GM12878 (cell line): ENCODE results near the gene OR2AG1. TPM values are rescaled to one million over a fixed set of nuclear protein-coding genes. Genes with fewer than 3 reads are reported as not detected.

Experiments used
- ATAC-seq: fragments of 200-7000 bp; cut with Tn5 transposase; 3 replicates; pipeline ENCODE4 v1.9.1; 2020; ENCODE audit warnings: mild to moderate bottlenecking, moderate library complexity
- Bru-seq: library from RNA; stranded (reverse); fragments of 400-500 nt; gene quantifications from one replicate; lab custom pipeline; 2021; lab: Mats Ljungman, UMichigan
- BruChase-seq, 2 experiments: library from RNA; stranded (reverse); fragments of 400-500 nt; gene quantifications; one replicate each; lab custom pipeline; 2021; lab: Mats Ljungman, UMichigan
- BruUV-seq: library from RNA; stranded (reverse); fragments of 400-500 nt; replicated peaks from 2 replicates; lab custom pipeline; 2021; lab: Mats Ljungman, UMichigan
- CTCF ChIA-PET: fragments of 300-600 bp; sonication (Branson Sonifier 250); formaldehyde crosslinking; extraction: SDS; loops from one replicate; lab custom pipeline; 2021; ENCODE audit warnings: inconsistent platforms; lab: Yijun Ruan, JAX
- POLR2A ChIA-PET: fragments of 350-600 bp; formaldehyde crosslinking; extraction: SDS; loops from one replicate; lab custom pipeline; 2021; ENCODE audit warnings: inconsistent platforms; lab: Charles Lee
- RAD21 ChIA-PET: fragments of 300-600 bp; sonication (Branson Sonifier 250); formaldehyde crosslinking; loops from one replicate; lab custom pipeline; 2023; ENCODE audit warnings: antibody characterized with exemption; ENCODE audit not compliant: unreplicated experiment; lab: Charles Lee
- SMC1A ChIA-PET: fragments of 300-600 bp; sonication (Branson Sonifier 250); formaldehyde crosslinking; loops from one replicate; lab custom pipeline; 2023; ENCODE audit not compliant: unreplicated experiment, uncharacterized antibody; lab: Charles Lee
- DNase-seq: peaks from one replicate; pipeline ENCODE4 v3.0.0-alpha.2; 2011; ENCODE audit warnings: low read depth, low spot score
- FAIRE-seq: peaks from 3 replicates; lab custom pipeline; 2011; peaks lifted over from hg19 to GRCh38; lab: Jason Lieb, UNC
- H2AFZ ChIP-seq: 2 replicates; pipeline ENCODE4 v1.6.0; 2011; ENCODE audit warnings: low read depth, low read length, control low read depth; ENCODE audit not compliant: control insufficient read depth
- H3K27ac ChIP-seq: 2 replicates; pipeline ENCODE4 v1.5.1; 2011; ENCODE audit warnings: control low read depth; ENCODE audit not compliant: control insufficient read depth, insufficient read depth
- H3K27me3 ChIP-seq, 2 experiments: replicated peaks in 1 of 2; 2 replicates each; pipeline versions ENCODE4 v1.6.0 to v1.6.1; 2011; ENCODE audit warnings: low read length in 1 of 2; ENCODE audit not compliant: control insufficient read depth in 2 of 2, insufficient read depth in 2 of 2
- H3K36me3 ChIP-seq, 2 experiments: 2 replicates each; pipeline ENCODE4 v1.5.1; 2011; ENCODE audit warnings: low read length in 1 of 2; ENCODE audit not compliant: control insufficient read depth in 2 of 2, insufficient read depth in 2 of 2
- H3K4me1 ChIP-seq: 2 replicates; pipeline ENCODE4 v1.6.1; 2011; ENCODE audit warnings: mild to moderate bottlenecking, low read length, moderate library complexity, mixed read lengths; ENCODE audit not compliant: control insufficient read depth, insufficient read depth
- H3K4me2 ChIP-seq: 2 replicates; pipeline ENCODE4 v1.6.0; 2011; ENCODE audit warnings: control low read depth; ENCODE audit not compliant: control insufficient read depth, insufficient read depth
- H3K4me3 ChIP-seq: fragments of 200-600 bp; sonication (generic); 2 replicates; pipeline ENCODE4 v1.5.1; 2016
- H3K79me2 ChIP-seq: 2 replicates; pipeline ENCODE4 v1.6.0; 2011; ENCODE audit warnings: low read length; ENCODE audit not compliant: control insufficient read depth, insufficient read depth
- H3K9ac ChIP-seq: 2 replicates; pipeline ENCODE4 v1.8.0; 2011; ENCODE audit warnings: low read length, control low read depth, mixed read lengths; ENCODE audit not compliant: control insufficient read depth, insufficient read depth
- H3K9me3 ChIP-seq: replicated peaks from 3 replicates; pipeline ENCODE4 v1.5.1; 2011; ENCODE audit warnings: mild to moderate bottlenecking, low read length; ENCODE audit not compliant: control insufficient read depth, insufficient read depth
- H4K20me1 ChIP-seq: 2 replicates; pipeline ENCODE4 v1.6.0; 2011; ENCODE audit not compliant: control insufficient read depth, insufficient read depth
- PAX8 ChIP-seq: fragments of 450-650 bp; IDR thresholded peaks from 2 replicates; pipeline ENCODE4 v1.6.1; 2017; ENCODE audit warnings: mild to moderate bottlenecking, moderate library complexity
- SIX5 ChIP-seq: IDR thresholded peaks from 2 replicates; pipeline ENCODE4 v1.6.1; 2011; ENCODE audit warnings: mild to moderate bottlenecking, low read depth, low read length, moderate library complexity; ENCODE audit not compliant: severe bottlenecking
- SRF ChIP-seq, 2 experiments: IDR thresholded peaks; 2 replicates each; pipeline ENCODE4 v1.6.1; 2011; ENCODE audit warnings: low read depth in 2 of 2, low read length in 2 of 2, mild to moderate bottlenecking in 1 of 2, moderate library complexity in 1 of 2
- TARDBP ChIP-seq: IDR thresholded peaks from 2 replicates; pipeline ENCODE4 v1.6.1; 2016; ENCODE audit warnings: borderline replicate concordance
- WRNIP1 ChIP-seq: IDR thresholded peaks from 2 replicates; pipeline ENCODE4 v1.6.1; 2011; ENCODE audit warnings: low read depth, low read length, improper control_type of control experiment, borderline replicate concordance
- WGBS: methylation state at CpG from one replicate; pipeline ENCODE4 v1.1.6; 2016; ENCODE audit warnings: low lambda C conversion rate; ENCODE audit not compliant: insufficient replicate concordance, insufficient coverage; ENCODE audit errors: missing lambda C conversion rate; 5-methylcytosine and 5-hydroxymethylcytosine counted together
- in situ Hi-C: fragments of 300-500 bp; cut with MboI; formaldehyde crosslinking; loops from 9 replicates; pipeline ENCODE4 v1.14.3; 2018; ENCODE audit warnings: mixed read lengths
- intact Hi-C: fragments of 100-400 bp; cut with micrococcal nuclease; formaldehyde crosslinking; loops from one replicate; pipeline ENCODE4 v1.14.2; 2022; ENCODE audit not compliant: unreplicated experiment
- long read RNA-seq, 2 experiments: library from polyadenylated mRNA; unstranded; transcript quantifications; one replicate each; pipeline ENCODE4 v2.0.0, GENCODE V29; 2019 to 2020
- polyA minus RNA-seq, 3 experiments: library from RNA; depleted of rRNA, polyadenylated mRNA; stranded (reverse); fragments of >200 nt; gene quantifications; 2 replicates each; pipeline ENCODE4 v1.2.3, GENCODE V29; 2011
- polyA plus RNA-seq, 11 experiments: library from polyadenylated mRNA; depleted of rRNA in 4 of 11; unstranded in 6 of 11; stranded (reverse) in 5 of 11; fragments of >200 nt; fragmentation: Nextera tagmentation in 4 of 11; fragmentation: Illumina TruSeq in 1 of 11; extraction: Ambion mirVana in 4 of 11; extraction: Trizol in 1 of 11; gene quantifications; 1 replicate in 1 of 11; 2 replicates in 10 of 11; pipeline versions ENCODE4 v1.2.1 to v1.2.3, GENCODE V29; 2011 to 2016; ENCODE audit warnings: inconsistent platforms in 2 of 11, missing spikeins in 2 of 11, low read depth in 1 of 11
- total RNA-seq, 4 experiments: library from RNA; depleted of rRNA in 3 of 4; stranded (reverse); fragments of >200 nt in 3 of 4; fragmentation: Illumina TruSeq in 1 of 4; extraction: Trizol in 1 of 4; gene quantifications; 2 replicates each; pipeline versions ENCODE4 v1.2.1 to v1.2.3, GENCODE V29; 2013 to 2021
- TF ChIP-seq, protein P1 (sequence below): IDR thresholded peaks from 2 replicates; pipeline ENCODE4 v1.6.1; 2011; ENCODE audit warnings: borderline replicate concordance, low read depth, mild to moderate bottlenecking, moderate library complexity, low read length; ENCODE audit not compliant: insufficient read depth, poor library complexity, severe bottlenecking

Gene OR2AG1, protein sequence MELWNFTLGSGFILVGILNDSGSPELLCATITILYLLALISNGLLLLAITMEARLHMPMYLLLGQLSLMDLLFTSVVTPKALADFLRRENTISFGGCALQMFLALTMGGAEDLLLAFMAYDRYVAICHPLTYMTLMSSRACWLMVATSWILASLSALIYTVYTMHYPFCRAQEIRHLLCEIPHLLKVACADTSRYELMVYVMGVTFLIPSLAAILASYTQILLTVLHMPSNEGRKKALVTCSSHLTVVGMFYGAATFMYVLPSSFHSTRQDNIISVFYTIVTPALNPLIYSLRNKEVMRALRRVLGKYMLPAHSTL
- not detected in 2 replicates for total RNA-seq (2013; cell fraction: nucleolus; rRNA removed)
- total RNA-seq (2014; rRNA removed) = not detected in 2 replicates
- not detected in 2 replicates for total RNA-seq (2014; rRNA removed; fragmentation: Illumina TruSeq; extraction: Trizol)
- total RNA-seq (2021) = not detected in 2 replicates
- polyA plus RNA-seq (2011; ENCODE audit: low read depth) = not detected
- polyA plus RNA-seq (2011; rRNA removed) = not detected in 2 replicates
- not detected in 2 replicates for polyA plus RNA-seq (2011; cell fraction: cytosol; rRNA removed)
- not detected in 2 replicates for polyA plus RNA-seq (2011; cell fraction: nucleus; rRNA removed)
- not detected in 2 replicates for polyA plus RNA-seq (2012)
- polyA plus RNA-seq (2014; fragmentation: Illumina TruSeq; extraction: Trizol) = not detected in 2 replicates
- not detected for polyA plus RNA-seq (2014; fragmentation: Nextera tagmentation; extraction: Ambion mirVana)
- not detected in 2 replicates for polyA plus RNA-seq (2014; rRNA removed)
- polyA plus RNA-seq (2016; fragmentation: Nextera tagmentation; extraction: Ambion mirVana) = not detected
- not detected in 2 replicates for polyA minus RNA-seq (2011; rRNA and poly(A)+ RNA removed)
- polyA minus RNA-seq (2011; cell fraction: cytosol; rRNA and poly(A)+ RNA removed) = not detected in 2 replicates
- polyA minus RNA-seq (2011; cell fraction: nucleus; rRNA and poly(A)+ RNA removed) = not detected in 2 replicates
- not detected for Bru-seq, nascent RNA
- not detected for BruChase-seq, experiment 1, labeled RNA remaining after a 6-hour chase
- not detected for BruChase-seq, experiment 2, labeled RNA remaining after a 2-hour chase
- long read RNA-seq, experiment 1 = 0 reads
- long read RNA-seq, experiment 2 = 0 reads

DNA sequence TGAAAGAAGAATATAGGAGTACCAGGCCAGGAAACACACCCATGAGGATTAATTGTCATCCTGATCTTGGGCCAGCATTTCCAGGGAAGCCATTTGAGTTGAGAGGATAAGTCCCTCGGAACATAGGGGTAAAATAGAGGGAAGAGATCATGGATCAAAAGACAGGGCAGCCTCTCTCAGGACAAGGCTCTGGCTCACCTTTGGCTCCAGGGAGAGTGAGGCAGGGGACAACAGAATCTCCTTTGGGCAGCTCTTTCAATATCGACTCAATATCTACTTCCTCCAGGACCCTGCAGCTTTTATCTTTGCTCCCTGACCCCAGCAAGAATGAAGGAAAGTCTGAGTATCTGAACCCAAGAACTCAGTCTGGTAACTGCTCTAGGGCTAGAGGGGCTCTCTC lies at the start of gene OR2AG1:
Gene OR2AG1, plus strand, starts transcription at position 301 of the 400 bp plus-strand sequence. CDS start 2,018 bp downstream, outside the sequence.
- no peak within 1 kb of the TSS for H3K4me3 ChIP-seq
- intact Hi-C loops = no loop called here
- H2AFZ ChIP-seq = no peak within 1 kb of the TSS
- no peaks in the 10 kb centered on the region for H3K4me1 ChIP-seq
- H3K9me3 ChIP-seq = no peaks in the 10 kb centered on the region
- no peaks in the 10 kb centered on the region for H3K79me2 ChIP-seq
- no peak for DNase-seq
- ATAC-seq = no peak
- RAD21 ChIA-PET = no interaction called here
- CTCF ChIA-PET = interaction anchor here (1.0 kb wide), 1 partner anchor 45 kb away, joined by 3 read pairs; no protein-coding TSS in a partner anchor
- SMC1A ChIA-PET = interaction anchor here (1.6 kb wide), 1 partner anchor 29 kb away, joined by 4 read pairs; no protein-coding TSS in a partner anchor
- no peak for FAIRE-seq
- BruUV-seq = no TSS peak
- H3K27ac ChIP-seq = no peak within 1 kb of the TSS
- WGBS = 0% methylated on average over 2 of the region's 2 CpGs
- H3K27me3 ChIP-seq = no peaks in the 10 kb centered on the region
- no peaks in the 10 kb centered on the region for H3K36me3 ChIP-seq
- POLR2A ChIA-PET = no interaction called here
- TF ChIP-seq TARDBP = no peak
- no peak for TF ChIP-seq SRF (IDR thresholded peaks at IDR 0.05; ENCODE audit: low read depth in 2 of 2, low read length in 2 of 2)
- TF ChIP-seq, protein P1, sequence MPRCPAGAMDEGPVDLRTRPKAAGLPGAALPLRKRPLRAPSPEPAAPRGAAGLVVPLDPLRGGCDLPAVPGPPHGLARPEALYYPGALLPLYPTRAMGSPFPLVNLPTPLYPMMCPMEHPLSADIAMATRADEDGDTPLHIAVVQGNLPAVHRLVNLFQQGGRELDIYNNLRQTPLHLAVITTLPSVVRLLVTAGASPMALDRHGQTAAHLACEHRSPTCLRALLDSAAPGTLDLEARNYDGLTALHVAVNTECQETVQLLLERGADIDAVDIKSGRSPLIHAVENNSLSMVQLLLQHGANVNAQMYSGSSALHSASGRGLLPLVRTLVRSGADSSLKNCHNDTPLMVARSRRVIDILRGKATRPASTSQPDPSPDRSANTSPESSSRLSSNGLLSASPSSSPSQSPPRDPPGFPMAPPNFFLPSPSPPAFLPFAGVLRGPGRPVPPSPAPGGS = no peak
- no peak for TF ChIP-seq WRNIP1
- no peak for TF ChIP-seq SIX5
- no peak for TF ChIP-seq PAX8
- no peaks in the 10 kb centered on the region for H4K20me1 ChIP-seq
- no peak within 1 kb of the TSS for H3K4me2 ChIP-seq
- no peak within 1 kb of the TSS for H3K9ac ChIP-seq
- in situ Hi-C loops = no loop called here
